Effector CD8-positive, alpha-beta T cell (primary cell): Measurements from ENCODE around the gene IGFL2.
"Not testable (repeated sequence)": the region's sequence is repeated elsewhere in the genome, so short reads cannot be mapped to it uniquely, and the experiment has no call there.

Source experiments
- DNase-seq: peaks from one replicate; lab custom pipeline; 2025; lab: John Stamatoyannopoulos, UW

IGFL2 gene

GRCh38 chr19:46189971-46190888, 42.2 kb downstream of the IGFL2 start:
- DNase-seq, result no peak

GRCh38 chr19:46191356-46191755, 43.3 kb downstream of the IGFL2 start:
- DNase-seq, result no peak

GRCh38 chr19:46191972-46192371, 43.9 kb downstream of the IGFL2 start:
- DNase-seq, result no peak

- DNase-seq, result not testable (repeated sequence)
Measured at GRCh38 chr19:46192626-46192991, 44.6 kb downstream of the IGFL2 start.

- no peak for DNase-seq
Measured at GRCh38 chr19:46192992-46193650, 45.1 kb downstream of the IGFL2 start.

- DNase-seq, result no peak
Measured at GRCh38 chr19:46193678-46194077, 45.6 kb downstream of the IGFL2 start.

GRCh38 chr19:46195104-46195503, 47.1 kb downstream of the IGFL2 start:
- DNase-seq, result no peak

GRCh38 chr19:46195919-46196318, 47.9 kb downstream of the IGFL2 start:
- DNase-seq, result not testable (repeated sequence)

GRCh38 chr19:46196410-46197124, 48.5 kb downstream of the IGFL2 start:
- DNase-seq, result no peak

- DNase-seq, result no peak
Measured at GRCh38 chr19:46197314-46198070, 49.5 kb downstream of the IGFL2 start.

GRCh38 chr19:46198756-46199155, 50.7 kb downstream of the IGFL2 start:
- DNase-seq, result no peak

GRCh38 chr19:46201454-46202310, 53.6 kb downstream of the IGFL2 start:
- DNase-seq, result no peak

GRCh38 chr19:46202426-46202825, 54.4 kb downstream of the IGFL2 start:
- DNase-seq, result no peak

GRCh38 chr19:46202872-46203860, 55.1 kb downstream of the IGFL2 start:
- no peak for DNase-seq

GRCh38 chr19:46204008-46204407, 56.0 kb downstream of the IGFL2 start:
- no peak for DNase-seq

- no peak for DNase-seq
Measured at GRCh38 chr19:46205183-46205984, 57.3 kb downstream of the IGFL2 start.

GRCh38 chr19:46206176-46206575, 58.1 kb downstream of the IGFL2 start:
- DNase-seq, result no peak

GRCh38 chr19:46206682-46207081, 58.6 kb downstream of the IGFL2 start:
- DNase-seq, result no peak

GRCh38 chr19:46207858-46208257, 59.8 kb downstream of the IGFL2 start:
- not testable (repeated sequence) for DNase-seq
